CD14-positive monocyte (primary cell): Measurements from ENCODE around the gene HTR6. TPM values are rescaled to one million over a fixed set of nuclear protein-coding genes. Genes with fewer than 3 reads are reported as not detected.
A peak's percentile ranks its signal among the peaks of the same experiment; 100 is the strongest.

Experiments used
- DNase-seq, 3 donors: peaks; one replicate each; pipeline ENCODE4 v3.0.0-alpha.2; 2011 to 2022
- H2AFZ ChIP-seq: 2 replicates; pipeline ENCODE4 v1.6.0; 2012; ENCODE audit warnings: mild to moderate bottlenecking, low read depth, low read length, inconsistent platforms; ENCODE audit not compliant: insufficient read depth, poor library complexity, severe bottlenecking
- H3K27ac ChIP-seq, 2 donors: 1 replicate in 1 of 2; 2 replicates in 1 of 2; pipeline ENCODE4 v1.5.1; 2012 to 2013; ENCODE audit warnings: low read length in 2 of 2, control low read depth in 1 of 2, inconsistent platforms in 1 of 2, low read depth in 1 of 2, mild to moderate bottlenecking in 1 of 2
- H3K27me3 ChIP-seq, 2 donors: one replicate each; pipeline versions ENCODE4 v1.6.0 to v1.6.1; 2011 to 2013; ENCODE audit warnings: low read length in 2 of 2; ENCODE audit not compliant: control insufficient read depth in 2 of 2, insufficient read depth in 2 of 2
- H3K36me3 ChIP-seq, 2 donors: replicated peaks in 1 of 2; 1 replicate in 1 of 2; 2 replicates in 1 of 2; pipeline versions ENCODE4 v1.5.1 to v1.6.1; 2012 to 2013; ENCODE audit warnings: low read length in 2 of 2, control low read depth in 1 of 2, inconsistent platforms in 1 of 2, mild to moderate bottlenecking in 1 of 2; ENCODE audit not compliant: insufficient read depth in 2 of 2, control insufficient read depth in 1 of 2
- H3K4me1 ChIP-seq, 2 donors: 1 replicate in 1 of 2; 2 replicates in 1 of 2; pipeline versions ENCODE4 v1.5.1 to v1.6.1; 2012 to 2013; ENCODE audit warnings: low read length in 2 of 2, control low read depth in 1 of 2, inconsistent platforms in 1 of 2, mild to moderate bottlenecking in 1 of 2, moderate library complexity in 1 of 2; ENCODE audit not compliant: insufficient read depth in 2 of 2, control insufficient read depth in 1 of 2
- H3K4me2 ChIP-seq: replicated peaks from 2 replicates; pipeline ENCODE3; 2012; ENCODE audit warnings: low read length, moderate library complexity, mild to moderate bottlenecking; ENCODE audit not compliant: poor library complexity, severe bottlenecking; ENCODE audit errors: extremely low read depth
- H3K4me3 ChIP-seq, 3 experiments: fragments of 200-600 bp in 1 of 3; sonication (generic) in 1 of 3; replicated peaks in 1 of 3; 1 replicate in 2 of 3; 2 replicates in 1 of 3; pipeline ENCODE4 v1.5.1; 2011 to 2013; ENCODE audit warnings: low read length in 3 of 3, mild to moderate bottlenecking in 3 of 3, control low read depth in 2 of 3, low read depth in 2 of 3, inconsistent platforms in 1 of 3, moderate library complexity in 1 of 3
- H3K79me2 ChIP-seq: 2 replicates; pipeline ENCODE4 v1.6.0; 2012; ENCODE audit warnings: mild to moderate bottlenecking, control low read depth, inconsistent platforms, low read length, moderate library complexity; ENCODE audit not compliant: insufficient read depth
- H3K9ac ChIP-seq: 2 replicates; pipeline ENCODE4 v1.6.0; 2017; ENCODE audit warnings: low read length, mild to moderate bottlenecking; ENCODE audit not compliant: insufficient read depth, poor library complexity, severe bottlenecking
- H3K9me3 ChIP-seq, 2 donors: replicated peaks in 1 of 2; 1 replicate in 1 of 2; 2 replicates in 1 of 2; pipeline versions ENCODE4 v1.5.1 to v1.6.1; 2012 to 2013; ENCODE audit warnings: low read length in 2 of 2, control low read depth in 1 of 2; ENCODE audit not compliant: control insufficient read depth in 1 of 2, insufficient read depth in 1 of 2
- H4K20me1 ChIP-seq: 2 replicates; pipeline ENCODE4 v1.6.0; 2012; ENCODE audit warnings: mild to moderate bottlenecking, low read length, control low read depth, moderate library complexity; ENCODE audit not compliant: insufficient read depth
- H3K27ac Mint-ChIP-seq, 7 donors: one replicate each; pipeline ENCODE4 v1.8.0; 2020; ENCODE audit warnings: mild to moderate bottlenecking in 7 of 7, mixed read lengths in 7 of 7, moderate library complexity in 6 of 7, inconsistent platforms in 2 of 7
- H3K27me3 Mint-ChIP-seq, 3 donors: one replicate each; pipeline ENCODE4 v1.8.0; 2021 to 2022; ENCODE audit warnings: low read depth in 3 of 3, mild to moderate bottlenecking in 3 of 3, mixed read lengths in 3 of 3, moderate library complexity in 3 of 3, inconsistent platforms in 1 of 3
- H3K36me3 Mint-ChIP-seq, 2 donors: one replicate each; pipeline ENCODE4 v1.8.0; 2020; ENCODE audit warnings: mixed read lengths in 2 of 2, inconsistent platforms in 1 of 2, mild to moderate bottlenecking in 1 of 2
- H3K4me1 Mint-ChIP-seq: one replicate; pipeline ENCODE4 v1.8.0; 2020; ENCODE audit warnings: mild to moderate bottlenecking, mixed read lengths
- H3K4me3 Mint-ChIP-seq, 2 donors: one replicate each; pipeline ENCODE4 v1.8.0; 2020; ENCODE audit warnings: mild to moderate bottlenecking in 2 of 2, mixed read lengths in 2 of 2, moderate library complexity in 1 of 2
- H3K9me3 Mint-ChIP-seq, 7 donors: one replicate each; pipeline ENCODE4 v1.8.0; 2020 to 2022; ENCODE audit warnings: mixed read lengths in 7 of 7, mild to moderate bottlenecking in 6 of 7, moderate library complexity in 6 of 7, inconsistent platforms in 2 of 7
- WGBS: methylation state at CpG from one replicate; pipeline ENCODE4 v1.1.5; 2013; ENCODE audit warnings: missing lambda C conversion rate; ENCODE audit not compliant: insufficient coverage; 5-methylcytosine and 5-hydroxymethylcytosine counted together
- intact Hi-C, 2 donors: fragments of 100-400 bp; cut with micrococcal nuclease; formaldehyde crosslinking; loops; one replicate each; pipeline versions ENCODE4 v1.15.0 to v1.15.1; 2023
- polyA plus RNA-seq, 3 donors: library from polyadenylated mRNA; depleted of rRNA in 1 of 3; unstranded in 2 of 3; stranded (reverse) in 1 of 3; fragments of 300-500 nt in 2 of 3; fragments of >200 nt in 1 of 3; fragmentation: Illumina TruSeq in 2 of 3; gene quantifications; 1 replicate in 2 of 3; 2 replicates in 1 of 3; pipeline ENCODE4 v1.2.3, GENCODE V29; 2012 to 2021
- TF ChIP-seq, protein P1 (sequence below): fragments of 200-600 bp; IDR thresholded peaks from one replicate; pipeline ENCODE4 v1.8.0; 2022; ENCODE audit warnings: antibody characterized with exemption, mild to moderate bottlenecking

Gene HTR6
- polyA plus RNA-seq, 3 donors: not detected

- DNase-seq: no peak
- Mint-ChIP-seq H3K4me1 (peaks cover 6% of the 10 kb centered on the region), H3K27ac (no peak overlapping the region), H3K36me3 (peaks cover 0 to 1% of the 10 kb centered on the region in 2 donors), H3K4me3 (no peak overlapping the region), H3K9me3 (peaks cover 0 to 23% (median 2%) of the 10 kb centered on the region in 7 donors), H3K27me3 (peaks cover 46 to 74% (median 50%) of the 10 kb centered on the region in 3 donors)
- Histone ChIP-seq H3K27ac (no peak overlapping the region), H3K79me2 (no peaks in the 10 kb centered on the region), H3K9me3 (peaks cover 0 to 6% of the 10 kb centered on the region in 2 donors), H4K20me1 (no peaks in the 10 kb centered on the region), H3K4me3 (no peak overlapping the region), H3K4me1 (no peaks in the 10 kb centered on the region), H3K27me3 (peaks cover 22 to 51% of the 10 kb centered on the region in 2 donors), H2AFZ (no peak overlapping the region), H3K9ac (no peak overlapping the region), H3K36me3 (no peaks in the 10 kb centered on the region), H3K4me2 (no peak overlapping the region)
- intact Hi-C loops: no loop called here
- TF ChIP-seq, protein P1, sequence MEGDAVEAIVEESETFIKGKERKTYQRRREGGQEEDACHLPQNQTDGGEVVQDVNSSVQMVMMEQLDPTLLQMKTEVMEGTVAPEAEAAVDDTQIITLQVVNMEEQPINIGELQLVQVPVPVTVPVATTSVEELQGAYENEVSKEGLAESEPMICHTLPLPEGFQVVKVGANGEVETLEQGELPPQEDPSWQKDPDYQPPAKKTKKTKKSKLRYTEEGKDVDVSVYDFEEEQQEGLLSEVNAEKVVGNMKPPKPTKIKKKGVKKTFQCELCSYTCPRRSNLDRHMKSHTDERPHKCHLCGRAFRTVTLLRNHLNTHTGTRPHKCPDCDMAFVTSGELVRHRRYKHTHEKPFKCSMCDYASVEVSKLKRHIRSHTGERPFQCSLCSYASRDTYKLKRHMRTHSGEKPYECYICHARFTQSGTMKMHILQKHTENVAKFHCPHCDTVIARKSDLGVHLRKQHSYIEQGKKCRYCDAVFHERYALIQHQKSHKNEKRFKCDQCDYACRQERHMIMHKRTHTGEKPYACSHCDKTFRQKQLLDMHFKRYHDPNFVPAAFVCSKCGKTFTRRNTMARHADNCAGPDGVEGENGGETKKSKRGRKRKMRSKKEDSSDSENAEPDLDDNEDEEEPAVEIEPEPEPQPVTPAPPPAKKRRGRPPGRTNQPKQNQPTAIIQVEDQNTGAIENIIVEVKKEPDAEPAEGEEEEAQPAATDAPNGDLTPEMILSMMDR: no peak
- WGBS: 100% methylated on average over 1 of the region's 3 CpGs
Observed at GRCh38 chr1:19662313-19662712, 2.4 kb upstream of the HTR6 start.

DNA sequence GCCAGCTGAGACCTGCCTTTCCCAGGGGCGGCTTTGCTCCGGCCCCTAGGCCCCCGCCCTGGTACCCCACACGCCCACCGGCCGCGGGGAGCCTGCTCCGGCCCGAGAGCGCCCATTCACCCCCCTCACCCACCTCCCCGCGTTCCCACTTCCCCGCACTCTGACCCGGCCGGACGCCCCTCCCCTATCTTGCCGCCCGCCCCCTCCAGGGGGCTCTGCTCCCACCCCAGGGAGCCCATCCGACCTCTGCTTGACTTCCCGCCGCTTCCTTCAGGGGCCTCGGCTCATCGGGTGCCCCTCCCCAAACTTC, 466 bp downstream of the HTR6 start:
- no peak overlapping the region for H2AFZ ChIP-seq
- peaks cover 0 to 6% of the 10 kb centered on the region in 2 donors for H3K9me3 ChIP-seq
- H3K36me3 ChIP-seq: no peaks in the 10 kb centered on the region
- no peak overlapping the region for H3K9ac ChIP-seq
- 2% methylated on average over 10 of the region's 23 CpGs for WGBS
- H3K27ac ChIP-seq: no peak overlapping the region
- Mint-ChIP-seq H3K9me3 (peaks cover 0 to 23% (median 0%) of the 10 kb centered on the region in 7 donors), H3K4me1 (peaks cover 1% of the 10 kb centered on the region), H3K27ac (no peak overlapping the region), H3K4me3 (peak overlapping the region in 1 of 2 donors; percentile 76), H3K27me3 (peaks cover 55 to 80% (median 72%) of the 10 kb centered on the region in 3 donors), H3K36me3 (peaks cover 0 to 1% of the 10 kb centered on the region in 2 donors)
- no peaks in the 10 kb centered on the region for H3K4me1 ChIP-seq
- H3K79me2 ChIP-seq: no peaks in the 10 kb centered on the region
- H3K27me3 ChIP-seq: peaks cover 24 to 57% of the 10 kb centered on the region in 2 donors
- intact Hi-C loops: no loop called here
- TF ChIP-seq, protein P1: no peak
- no peak for DNase-seq
- no peaks in the 10 kb centered on the region for H4K20me1 ChIP-seq
- H3K4me3 ChIP-seq: no peak overlapping the region
- H3K4me2 ChIP-seq: no peak overlapping the region
